Stimulated activated naive B cell treated with anti-CD40 and anti-IgM and Interleukin-4, amounts not matched to agents 10 μg/mL and 1 μg/mL and 100 μg/mL, for 72 hours (primary cell): ENCODE data around the gene CLK3.
"Not testable (repeated sequence)": the region's sequence is repeated elsewhere in the genome, so short reads cannot be mapped to it uniquely, and the experiment has no call there.

Experiments used
- ATAC-seq, 2 donors: fragments of 150-1000 bp; cut with Tn5 transposase; replicated peaks; 2 replicates each; pipeline ENCODE4 v1.10.0; 2021; ENCODE audit warnings: moderate library complexity in 1 of 2
- DNase-seq: peaks from one replicate; pipeline ENCODE4 v3.0.0; 2021
- H3K27ac Mint-ChIP-seq: one replicate; pipeline ENCODE4 v1.8.0; 2022; ENCODE audit warnings: mild to moderate bottlenecking, mixed read lengths
- H3K27me3 Mint-ChIP-seq, 2 donors: one replicate each; pipeline ENCODE4 v1.8.0; 2022; ENCODE audit warnings: mixed read lengths in 2 of 2
- H3K36me3 Mint-ChIP-seq, 2 donors: one replicate each; pipeline ENCODE4 v1.8.0; 2022; ENCODE audit warnings: mixed read lengths in 2 of 2, mild to moderate bottlenecking in 1 of 2
- H3K4me1 Mint-ChIP-seq, 2 donors: one replicate each; pipeline ENCODE4 v1.8.0; 2022; ENCODE audit warnings: mixed read lengths in 2 of 2, mild to moderate bottlenecking in 1 of 2
- H3K4me3 Mint-ChIP-seq, 2 donors: one replicate each; pipeline ENCODE4 v1.8.0; 2022; ENCODE audit warnings: mild to moderate bottlenecking in 2 of 2, mixed read lengths in 2 of 2, moderate library complexity in 1 of 2
- H3K9me3 Mint-ChIP-seq, 2 donors: one replicate each; pipeline ENCODE4 v1.8.0; 2022; ENCODE audit warnings: mixed read lengths in 2 of 2, mild to moderate bottlenecking in 1 of 2

Gene CLK3

GRCh38 chr15:74593122-74593521, 22.5 kb upstream of the CLK3 start:
- Mint-ChIP-seq H3K27ac (no peak overlapping the region), H3K36me3 (peaks cover 18 to 49% of the 10 kb centered on the region in 2 donors), H3K27me3 (no peaks in the 10 kb centered on the region), H3K9me3 (no peaks in the 10 kb centered on the region), H3K4me1 (peaks cover 5 to 6% of the 10 kb centered on the region in 2 donors), H3K4me3 (no peak overlapping the region)
- ATAC-seq (no peak), DNase-seq (no peak)

DNA sequence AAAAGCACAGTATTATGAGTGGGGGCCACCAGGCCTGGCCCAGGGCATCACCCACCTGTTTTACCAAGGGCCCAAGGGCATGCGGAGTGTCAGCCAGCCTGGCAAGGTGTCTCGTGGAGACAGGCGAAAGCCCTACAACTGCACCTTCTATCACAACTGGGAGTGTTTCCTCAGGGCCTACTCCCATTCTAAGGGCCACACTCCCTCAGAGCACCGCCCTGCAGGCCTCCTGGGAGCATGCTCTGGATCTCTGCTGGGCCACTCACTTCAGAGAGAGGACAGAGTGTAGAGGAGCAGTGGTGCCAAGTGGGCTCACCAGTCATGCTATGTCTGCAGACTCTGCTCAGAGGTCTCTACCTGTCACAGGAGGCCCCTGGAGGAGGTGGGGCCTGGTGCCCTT, 21.2 kb upstream of the CLK3 start:
- ATAC-seq (no peak), DNase-seq (no peak)
- Mint-ChIP-seq H3K4me1 (peaks cover 7 to 10% of the 10 kb centered on the region in 2 donors), H3K4me3 (no peak overlapping the region), H3K9me3 (no peaks in the 10 kb centered on the region), H3K36me3 (peaks cover 16 to 54% of the 10 kb centered on the region in 2 donors), H3K27ac (no peak overlapping the region), H3K27me3 (no peaks in the 10 kb centered on the region)

GRCh38 chr15:74595271-74595670, 20.4 kb upstream of the CLK3 start:
- H3K27ac Mint-ChIP-seq: no peak overlapping the region
- ATAC-seq: no peak

GRCh38 chr15:74596736-74597135, 18.9 kb upstream of the CLK3 start:
- H3K9me3 Mint-ChIP-seq, H3K27me3 Mint-ChIP-seq, H3K4me3 Mint-ChIP-seq, ATAC-seq, DNase-seq, H3K27ac Mint-ChIP-seq: not testable (repeated sequence)
- Mint-ChIP-seq H3K4me1 (peaks cover 7 to 10% of the 10 kb centered on the region in 2 donors), H3K36me3 (peaks cover 4 to 44% of the 10 kb centered on the region in 2 donors)

More at GRCh38 chr15:74595271-74595670, 20.4 kb upstream of the CLK3 start:
- no peaks in the 10 kb centered on the region for H3K9me3 Mint-ChIP-seq
- H3K36me3 Mint-ChIP-seq: peaks cover 11 to 46% of the 10 kb centered on the region in 2 donors
- H3K27me3 Mint-ChIP-seq: no peaks in the 10 kb centered on the region
- DNase-seq: no peak
- H3K4me1 Mint-ChIP-seq: peaks cover 7 to 10% of the 10 kb centered on the region in 2 donors
- no peak overlapping the region for H3K4me3 Mint-ChIP-seq

GRCh38 chr15:74597146-74597705, 18.4 kb upstream of the CLK3 start:
- not testable (repeated sequence) for H3K4me3 Mint-ChIP-seq, ATAC-seq, H3K27me3 Mint-ChIP-seq, DNase-seq, H3K9me3 Mint-ChIP-seq, H3K27ac Mint-ChIP-seq
- H3K36me3 Mint-ChIP-seq: peaks cover 4 to 40% of the 10 kb centered on the region in 2 donors
- H3K4me1 Mint-ChIP-seq: peaks cover 7 to 10% of the 10 kb centered on the region in 2 donors

GRCh38 chr15:74598126-74598842, 17.4 kb upstream of the CLK3 start:
- ATAC-seq (peak; percentile 99), DNase-seq (peak; percentile 83)
- Mint-ChIP-seq H3K27me3 (no peaks in the 10 kb centered on the region), H3K36me3 (peaks cover 4 to 32% of the 10 kb centered on the region in 2 donors), H3K4me3 (peak overlapping the region; percentile 83 to 93), H3K4me1 (peaks cover 9 to 10% of the 10 kb centered on the region in 2 donors), H3K27ac (peak overlapping the region; percentile 96), H3K9me3 (no peaks in the 10 kb centered on the region)

- Mint-ChIP-seq H3K4me3 (peak overlapping the region; percentile 83 to 93), H3K9me3 (no peaks in the 10 kb centered on the region), H3K27ac (peak overlapping the region; percentile 37), H3K36me3 (peaks cover 4 to 27% of the 10 kb centered on the region in 2 donors), H3K27me3 (no peaks in the 10 kb centered on the region), H3K4me1 (peaks cover 9 to 10% of the 10 kb centered on the region in 2 donors)
- DNase-seq (no peak), ATAC-seq (no peak)
These were observed 16.5 kb upstream of the CLK3 start for GRCh38 chr15:74599156-74599555.

DNA sequence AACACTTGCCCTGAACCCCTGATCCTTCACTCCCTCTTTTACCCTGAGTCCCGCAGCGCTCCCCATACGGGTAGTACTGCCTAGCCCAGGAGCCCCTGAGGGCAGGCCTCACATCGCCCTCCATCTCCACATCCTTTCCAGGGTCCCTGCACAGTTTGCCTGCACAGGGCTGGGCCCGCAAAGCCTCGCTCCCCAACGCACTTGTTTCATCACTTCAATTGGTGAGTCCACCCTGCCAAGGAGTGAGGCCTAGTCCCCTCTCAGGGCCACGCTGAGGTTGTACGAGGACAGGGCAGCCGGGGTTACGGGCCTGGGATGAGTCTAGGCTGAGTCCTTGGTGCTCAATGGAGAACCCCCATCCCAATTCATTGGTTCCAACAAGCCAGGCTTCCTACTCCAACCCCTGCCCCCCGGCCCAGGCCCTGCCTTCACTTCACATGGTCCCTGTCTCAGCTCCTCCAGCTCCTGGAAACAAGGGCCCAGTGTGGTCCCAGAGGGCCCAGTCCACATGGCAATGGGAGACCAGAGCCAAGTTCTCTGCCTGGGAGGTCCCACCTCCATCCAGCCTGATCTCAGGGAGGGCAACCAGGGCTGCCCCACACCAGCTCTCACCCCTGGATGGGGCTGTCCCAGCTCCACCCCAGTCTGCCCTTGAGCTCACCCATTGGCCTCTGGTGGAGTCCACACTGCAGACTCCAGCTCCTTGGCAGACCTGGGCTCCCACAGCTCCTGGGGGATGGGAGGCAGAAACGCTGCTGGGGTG, 12.4 kb upstream of the CLK3 start:
- Mint-ChIP-seq H3K27ac (no peak overlapping the region), H3K9me3 (no peaks in the 10 kb centered on the region), H3K36me3 (peaks cover 1 to 3% of the 10 kb centered on the region in 2 donors), H3K4me1 (peaks cover 4 to 6% of the 10 kb centered on the region in 2 donors), H3K27me3 (no peaks in the 10 kb centered on the region), H3K4me3 (no peak overlapping the region)
- DNase-seq: no peak
- ATAC-seq: no peak

DNA sequence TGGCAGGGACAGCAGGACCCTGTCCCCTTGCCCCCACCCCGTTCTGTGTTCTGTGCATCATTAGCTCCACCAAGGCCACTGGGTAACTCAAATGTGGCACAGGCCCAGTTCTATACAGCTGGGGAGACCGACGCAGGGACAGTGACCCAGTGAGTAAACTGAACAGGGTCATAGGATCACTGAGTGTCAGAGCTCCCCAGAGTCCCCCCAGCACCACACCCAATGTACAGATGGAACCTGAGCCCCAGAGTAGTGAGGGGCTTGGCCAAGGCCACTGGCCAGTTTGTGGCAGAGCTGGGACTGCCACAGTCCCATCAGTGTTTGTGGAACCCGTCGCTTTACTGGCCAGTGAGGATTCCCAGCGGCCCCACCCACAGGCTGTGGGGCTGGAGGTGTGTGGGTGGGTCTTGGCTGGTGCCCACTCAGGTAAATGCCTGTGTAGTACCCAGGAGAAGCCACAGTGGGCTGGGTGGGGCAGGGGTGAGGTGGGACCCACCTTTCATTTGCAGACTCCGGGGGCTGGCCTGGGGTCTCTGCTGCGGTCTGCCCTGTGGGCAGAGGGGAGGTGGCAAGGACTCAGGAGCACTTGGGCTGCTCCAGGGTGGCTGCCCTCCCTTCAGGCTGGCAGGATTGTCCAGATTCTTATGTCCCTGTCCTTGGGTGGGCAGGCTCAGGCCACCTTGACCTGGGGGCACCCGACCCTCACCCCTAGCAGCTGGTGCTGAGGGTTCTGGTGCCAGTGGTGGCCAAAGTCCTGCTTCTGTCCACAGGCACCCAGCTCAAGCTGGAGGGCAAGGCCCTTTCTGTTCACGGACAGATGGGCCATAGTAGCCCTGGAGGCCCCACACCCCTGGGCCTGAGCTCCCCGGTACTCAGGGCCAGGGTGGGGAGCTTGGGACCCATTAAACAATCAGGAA, 11.6 kb upstream of the CLK3 start:
- no peak overlapping the region for H3K27ac Mint-ChIP-seq
- no peak for DNase-seq
- H3K4me1 Mint-ChIP-seq: peaks cover 0 to 4% of the 10 kb centered on the region in 2 donors
- no peaks in the 10 kb centered on the region for H3K27me3 Mint-ChIP-seq
- no peaks in the 10 kb centered on the region for H3K9me3 Mint-ChIP-seq
- H3K4me3 Mint-ChIP-seq: no peak overlapping the region
- ATAC-seq: no peak
- H3K36me3 Mint-ChIP-seq: no peaks in the 10 kb centered on the region

DNA sequence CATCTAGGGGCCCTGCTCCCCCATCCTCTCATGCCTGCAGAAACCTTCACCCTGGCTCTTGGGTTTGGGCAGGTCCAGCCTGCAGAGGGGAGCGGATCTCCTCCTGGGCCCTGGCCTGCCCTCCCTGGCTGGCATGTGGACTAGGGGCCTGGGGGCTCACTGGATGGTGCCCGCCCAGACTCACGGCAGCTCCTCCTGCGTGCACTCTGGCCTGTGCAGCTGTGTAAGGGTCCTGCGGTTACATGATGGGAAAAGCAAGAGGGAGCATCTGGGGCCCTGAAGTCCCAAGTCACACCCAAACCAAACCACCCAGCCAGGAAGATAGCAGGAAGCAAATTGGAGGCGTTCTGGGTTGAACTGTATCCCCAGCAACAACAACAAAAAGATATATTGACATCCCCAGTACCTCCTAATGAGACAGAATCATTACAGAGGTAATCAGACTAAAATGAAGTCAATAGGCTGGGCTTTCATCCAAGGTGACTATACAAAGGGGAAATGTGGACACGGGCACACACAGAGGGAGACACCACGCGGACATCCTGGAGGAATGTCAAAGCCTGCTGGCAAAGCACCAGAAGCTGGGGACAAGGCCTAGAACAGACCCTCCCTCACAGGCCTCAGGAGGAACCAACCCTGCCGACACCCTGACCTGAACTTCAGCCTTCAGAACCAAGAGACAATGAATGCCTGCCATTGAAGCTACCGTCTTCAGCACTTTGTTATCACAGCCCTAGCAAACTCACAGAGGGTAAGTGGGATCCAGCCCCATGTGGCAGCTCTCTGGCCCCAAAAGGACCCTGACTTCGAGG, 10.4 kb upstream of the CLK3 start:
- ATAC-seq (no peak), DNase-seq (no peak)
- no peaks in the 10 kb centered on the region for H3K36me3 Mint-ChIP-seq
- H3K27me3 Mint-ChIP-seq: no peaks in the 10 kb centered on the region
- H3K4me1 Mint-ChIP-seq: peaks cover 0 to 2% of the 10 kb centered on the region in 2 donors
- H3K4me3 Mint-ChIP-seq: no peak overlapping the region
- H3K9me3 Mint-ChIP-seq: no peaks in the 10 kb centered on the region
- peak overlapping the region; percentile 37 for H3K27ac Mint-ChIP-seq

- H3K4me1 Mint-ChIP-seq: peaks cover 0 to 2% of the 10 kb centered on the region in 2 donors
- ATAC-seq (no peak), DNase-seq (no peak)
- no peaks in the 10 kb centered on the region for H3K36me3 Mint-ChIP-seq
- no peaks in the 10 kb centered on the region for H3K9me3 Mint-ChIP-seq
- H3K4me3 Mint-ChIP-seq: no peak overlapping the region
- H3K27ac Mint-ChIP-seq: no peak overlapping the region
- H3K27me3 Mint-ChIP-seq: no peaks in the 10 kb centered on the region
These were observed 9.9 kb upstream of the CLK3 start for GRCh38 chr15:74605795-74606150.

- ATAC-seq (no peak), DNase-seq (no peak)
- H3K27me3 Mint-ChIP-seq: no peaks in the 10 kb centered on the region
- no peaks in the 10 kb centered on the region for H3K36me3 Mint-ChIP-seq
- no peaks in the 10 kb centered on the region for H3K9me3 Mint-ChIP-seq
- no peak overlapping the region for H3K4me3 Mint-ChIP-seq
- no peak overlapping the region for H3K27ac Mint-ChIP-seq
- H3K4me1 Mint-ChIP-seq: no peaks in the 10 kb centered on the region
These were observed 6.8 kb upstream of the CLK3 start for GRCh38 chr15:74608786-74609185.

DNA sequence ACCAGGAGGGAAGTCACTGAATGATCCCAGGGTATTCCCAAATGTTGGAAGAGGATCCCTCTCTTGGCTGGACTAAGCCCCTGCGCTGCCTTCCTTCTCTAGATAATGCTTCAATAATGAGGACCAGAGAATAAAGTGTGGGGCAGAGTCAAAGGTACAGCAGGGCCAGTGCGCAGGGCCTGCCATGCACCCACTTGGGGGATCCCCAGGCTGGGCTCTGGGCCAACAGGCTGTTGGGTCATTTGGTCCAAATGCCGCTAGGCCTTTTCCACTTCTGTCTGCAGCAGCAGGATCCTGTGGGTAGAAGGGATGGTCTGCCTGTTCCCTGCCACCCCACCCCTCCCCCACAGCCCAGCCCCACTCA, 5.7 kb upstream of the CLK3 start:
- ATAC-seq: no peak
- H3K4me3 Mint-ChIP-seq: no peak overlapping the region
- no peak for DNase-seq
- H3K9me3 Mint-ChIP-seq: no peaks in the 10 kb centered on the region
- H3K27ac Mint-ChIP-seq: no peak overlapping the region
- no peaks in the 10 kb centered on the region for H3K4me1 Mint-ChIP-seq
- no peaks in the 10 kb centered on the region for H3K27me3 Mint-ChIP-seq
- no peaks in the 10 kb centered on the region for H3K36me3 Mint-ChIP-seq
